ENCODE data around the gene COL9A3.

Gene COL9A3

GRCh38 chr20:62882426-62882825, 65.6 kb downstream of the COL9A3 start:
- no peak for DNase-seq

GRCh38 chr20:62884556-62884955, 67.7 kb downstream of the COL9A3 start:
- DNase-seq, result no peak

- no peak for DNase-seq
These were observed 68.4 kb downstream of the COL9A3 start for GRCh38 chr20:62885046-62885895.

GRCh38 chr20:62885896-62886708, 69.3 kb downstream of the COL9A3 start:
- DNase-seq, result no peak

GRCh38 chr20:62886709-62887058, 69.8 kb downstream of the COL9A3 start:
- no peak for DNase-seq

- DNase-seq, result no peak
These were observed 70.5 kb downstream of the COL9A3 start for GRCh38 chr20:62887152-62887859.

- no peak for DNase-seq
These were observed 71.0 kb downstream of the COL9A3 start for GRCh38 chr20:62887860-62888239.

GRCh38 chr20:62888406-62888805, 71.6 kb downstream of the COL9A3 start:
- no peak for DNase-seq

- no peak for DNase-seq
These were observed 72.1 kb downstream of the COL9A3 start for GRCh38 chr20:62888910-62889309.

GRCh38 chr20:62889411-62889810, 72.6 kb downstream of the COL9A3 start:
- DNase-seq, result no peak

- no peak for DNase-seq
These were observed 73.0 kb downstream of the COL9A3 start for GRCh38 chr20:62889871-62890270.

GRCh38 chr20:62890444-62890843, 73.6 kb downstream of the COL9A3 start:
- DNase-seq, result no peak
